Measurements from ENCODE around the gene SPP2.

- TF ChIP-seq, protein P1, sequence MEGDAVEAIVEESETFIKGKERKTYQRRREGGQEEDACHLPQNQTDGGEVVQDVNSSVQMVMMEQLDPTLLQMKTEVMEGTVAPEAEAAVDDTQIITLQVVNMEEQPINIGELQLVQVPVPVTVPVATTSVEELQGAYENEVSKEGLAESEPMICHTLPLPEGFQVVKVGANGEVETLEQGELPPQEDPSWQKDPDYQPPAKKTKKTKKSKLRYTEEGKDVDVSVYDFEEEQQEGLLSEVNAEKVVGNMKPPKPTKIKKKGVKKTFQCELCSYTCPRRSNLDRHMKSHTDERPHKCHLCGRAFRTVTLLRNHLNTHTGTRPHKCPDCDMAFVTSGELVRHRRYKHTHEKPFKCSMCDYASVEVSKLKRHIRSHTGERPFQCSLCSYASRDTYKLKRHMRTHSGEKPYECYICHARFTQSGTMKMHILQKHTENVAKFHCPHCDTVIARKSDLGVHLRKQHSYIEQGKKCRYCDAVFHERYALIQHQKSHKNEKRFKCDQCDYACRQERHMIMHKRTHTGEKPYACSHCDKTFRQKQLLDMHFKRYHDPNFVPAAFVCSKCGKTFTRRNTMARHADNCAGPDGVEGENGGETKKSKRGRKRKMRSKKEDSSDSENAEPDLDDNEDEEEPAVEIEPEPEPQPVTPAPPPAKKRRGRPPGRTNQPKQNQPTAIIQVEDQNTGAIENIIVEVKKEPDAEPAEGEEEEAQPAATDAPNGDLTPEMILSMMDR (IDR thresholded peaks at IDR 0.05; ENCODE audit: poor library complexity) = no peak
- no peak for TF ChIP-seq EZH2 (IDR thresholded peaks at IDR 0.05; ENCODE audit: borderline replicate concordance)
- TF ChIP-seq EZH2phosphoT487 (IDR thresholded peaks at IDR 0.05; ENCODE audit: low read depth, severe bottlenecking, unreplicated experiment) = no peak
Measured at GRCh38 chr2:234029150-234029733, 21.3 kb upstream of the SPP2 start.
